ENCODE data around the gene NFIA. TPM values are rescaled to one million over a fixed set of nuclear protein-coding genes. Genes with fewer than 3 reads are reported as not detected.

NFIA gene
- total RNA-seq, 4 donors from 2014 or later: 68.2 to 172 (median 101) TPM

GRCh38 chr1:61420243-61420642 is 337.9 kb downstream of the NFIA start:
- TF ChIP-seq, protein P1, sequence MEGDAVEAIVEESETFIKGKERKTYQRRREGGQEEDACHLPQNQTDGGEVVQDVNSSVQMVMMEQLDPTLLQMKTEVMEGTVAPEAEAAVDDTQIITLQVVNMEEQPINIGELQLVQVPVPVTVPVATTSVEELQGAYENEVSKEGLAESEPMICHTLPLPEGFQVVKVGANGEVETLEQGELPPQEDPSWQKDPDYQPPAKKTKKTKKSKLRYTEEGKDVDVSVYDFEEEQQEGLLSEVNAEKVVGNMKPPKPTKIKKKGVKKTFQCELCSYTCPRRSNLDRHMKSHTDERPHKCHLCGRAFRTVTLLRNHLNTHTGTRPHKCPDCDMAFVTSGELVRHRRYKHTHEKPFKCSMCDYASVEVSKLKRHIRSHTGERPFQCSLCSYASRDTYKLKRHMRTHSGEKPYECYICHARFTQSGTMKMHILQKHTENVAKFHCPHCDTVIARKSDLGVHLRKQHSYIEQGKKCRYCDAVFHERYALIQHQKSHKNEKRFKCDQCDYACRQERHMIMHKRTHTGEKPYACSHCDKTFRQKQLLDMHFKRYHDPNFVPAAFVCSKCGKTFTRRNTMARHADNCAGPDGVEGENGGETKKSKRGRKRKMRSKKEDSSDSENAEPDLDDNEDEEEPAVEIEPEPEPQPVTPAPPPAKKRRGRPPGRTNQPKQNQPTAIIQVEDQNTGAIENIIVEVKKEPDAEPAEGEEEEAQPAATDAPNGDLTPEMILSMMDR (IDR thresholded peaks at IDR 0.05; ENCODE audit: low read depth): no peak

GRCh38 chr1:61420909-61421835 is 338.8 kb downstream of the NFIA start:
- TF ChIP-seq, protein P1 (IDR thresholded peaks at IDR 0.05; ENCODE audit: low read depth): no peak

DNA sequence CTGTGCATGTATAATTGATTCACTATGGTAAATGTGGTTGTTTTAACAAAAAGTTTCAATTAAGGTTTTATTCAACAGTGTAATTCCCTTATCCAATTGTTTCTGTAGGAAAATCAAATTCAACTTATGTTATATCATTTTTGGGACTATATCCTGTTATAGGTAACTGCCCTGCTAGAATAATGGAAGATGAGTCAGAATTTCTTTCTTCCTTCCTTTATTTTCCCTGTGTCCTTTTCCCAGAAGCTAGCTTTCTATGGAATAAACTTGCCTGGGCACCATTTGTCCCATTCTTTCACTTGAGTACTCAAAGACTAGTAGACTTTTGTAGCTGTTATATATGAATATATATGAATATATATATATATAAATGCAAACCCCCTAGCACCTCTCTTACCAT is 341.3 kb downstream of the NFIA start:
- TF ChIP-seq, protein P1 (IDR thresholded peaks at IDR 0.05; ENCODE audit: low read depth): no peak

DNA sequence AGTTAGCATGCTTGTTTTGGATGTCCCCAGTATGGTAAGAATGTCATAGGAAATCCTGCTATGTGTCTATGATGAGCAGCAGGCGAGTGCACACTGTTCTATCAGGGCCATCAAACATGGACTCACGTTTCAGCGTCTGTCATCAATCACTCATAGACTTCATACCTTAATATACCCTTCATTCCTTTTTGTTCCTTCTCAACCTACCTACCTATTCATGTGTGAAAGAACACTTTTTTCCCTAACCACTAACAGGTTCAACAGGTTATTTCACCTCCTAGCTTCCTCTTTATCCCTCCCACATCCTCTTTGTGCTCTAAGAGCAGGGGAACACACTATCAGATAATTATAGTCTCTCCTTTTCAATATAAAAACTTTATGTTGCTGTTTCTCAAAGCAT is 342.0 kb downstream of the NFIA start:
- TF ChIP-seq, protein P1 (IDR thresholded peaks at IDR 0.05; ENCODE audit: low read depth): no peak

DNA sequence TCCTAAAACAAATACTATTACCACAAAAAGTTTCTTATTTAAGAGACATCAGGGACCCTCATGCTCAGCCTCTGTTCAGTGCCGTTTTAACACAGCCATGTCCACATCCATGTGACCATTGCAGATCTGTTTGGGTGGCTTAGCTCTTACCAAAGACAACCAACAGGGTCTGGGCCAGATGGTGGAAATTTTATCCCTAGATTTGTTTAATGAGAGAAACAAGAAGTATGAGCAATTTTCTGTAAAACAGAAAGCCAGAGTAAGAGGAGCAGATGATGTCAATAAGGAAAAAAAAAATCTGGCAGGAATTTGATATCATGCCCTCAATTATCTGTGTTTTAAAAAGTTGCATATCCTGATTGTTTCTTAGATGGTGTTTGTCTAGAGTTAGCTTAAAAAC is 342.7 kb downstream of the NFIA start:
- TF ChIP-seq, protein P1 (IDR thresholded peaks at IDR 0.05; ENCODE audit: low read depth): no peak

- TF ChIP-seq, protein P1 (IDR thresholded peaks at IDR 0.05; ENCODE audit: low read depth): no peak
Observed at GRCh38 chr1:61426254-61426653, 343.9 kb downstream of the NFIA start.

GRCh38 chr1:61426885-61427284 is 344.5 kb downstream of the NFIA start:
- TF ChIP-seq, protein P1 (IDR thresholded peaks at IDR 0.05; ENCODE audit: low read depth): no peak

Measured in subcutaneous adipose tissue (tissue), 4 donors.